GM19452 (cell line): ENCODE data around the gene GALNTL6.

Source experiments
- ATAC-seq: cut with Tn5 transposase; IDR thresholded peaks from one replicate; pipeline ENCODE4 v1.9.1; 2021; ENCODE audit not compliant: unreplicated experiment

GALNTL6 gene

GRCh38 chr4:171812665-171813525 is at the start of gene GALNTL6:
Gene GALNTL6, plus strand, starts transcription at chr4:171813404.
- ATAC-seq = peak; percentile 57

GRCh38 chr4:171765514-171765913 is 47.7 kb upstream of the GALNTL6 start:
- no peak for ATAC-seq

GRCh38 chr4:171774642-171775190 is 38.5 kb upstream of the GALNTL6 start:
- no peak for ATAC-seq

- ATAC-seq = no peak
Measured at GRCh38 chr4:171779301-171779700, 33.9 kb upstream of the GALNTL6 start.

GRCh38 chr4:171785388-171785787 is 27.8 kb upstream of the GALNTL6 start:
- ATAC-seq = no peak

GRCh38 chr4:171793723-171794122 is 19.5 kb upstream of the GALNTL6 start:
- no peak for ATAC-seq

- ATAC-seq = no peak
Measured at GRCh38 chr4:171794528-171794927, 18.7 kb upstream of the GALNTL6 start.

GRCh38 chr4:171809854-171810253 is 3.4 kb upstream of the GALNTL6 start:
- no peak for ATAC-seq

GRCh38 chr4:171812333-171812664 is 905 bp upstream of the GALNTL6 start:
- no peak for ATAC-seq

GRCh38 chr4:171813526-171814250 is 484 bp downstream of the GALNTL6 start:
- peak; percentile 33 for ATAC-seq

- ATAC-seq = no peak
Measured at GRCh38 chr4:171814545-171814944, 1.3 kb downstream of the GALNTL6 start.

GRCh38 chr4:171817026-171817425 is 3.8 kb downstream of the GALNTL6 start:
- ATAC-seq = peak; percentile 44

GRCh38 chr4:171834640-171835039 is 21.4 kb downstream of the GALNTL6 start:
- no peak for ATAC-seq

- no peak for ATAC-seq
Measured at GRCh38 chr4:171843456-171843855, 30.3 kb downstream of the GALNTL6 start.

GRCh38 chr4:171846232-171846631 is 33.0 kb downstream of the GALNTL6 start:
- ATAC-seq = peak; percentile 70

GRCh38 chr4:171846893-171847292 is 33.7 kb downstream of the GALNTL6 start:
- ATAC-seq = no peak

GRCh38 chr4:171847751-171848150 is 34.5 kb downstream of the GALNTL6 start:
- no peak for ATAC-seq

- ATAC-seq = no peak
Measured at GRCh38 chr4:171849686-171850222, 36.5 kb downstream of the GALNTL6 start.

- ATAC-seq = no peak
Measured at GRCh38 chr4:171851295-171851694, 38.1 kb downstream of the GALNTL6 start.

- ATAC-seq = no peak
Measured at GRCh38 chr4:171857302-171858012, 44.3 kb downstream of the GALNTL6 start.

- ATAC-seq = no peak
Measured at GRCh38 chr4:171875291-171875690, 62.1 kb downstream of the GALNTL6 start.
